HEK293 (cell line): ENCODE data around the gene LCE1D.

Source experiments
- CTCF ChIA-PET: fragments of 350-600 bp; formaldehyde crosslinking; extraction: SDS; loops from one replicate; lab custom pipeline; 2021; ENCODE audit warnings: antibody characterized with exemption; lab: Yijun Ruan, JAX
- POLR2A ChIA-PET: fragments of 300-600 bp; formaldehyde crosslinking; extraction: SDS; loops from one replicate; lab custom pipeline; 2020; ENCODE audit warnings: antibody characterized with exemption, inconsistent platforms; lab: Yijun Ruan, JAX
- H3K27ac ChIP-seq: fragments of 200-500 bp; sonication (Bioruptor generic); 2 replicates; pipeline ENCODE4 v1.5.1; 2014; ENCODE audit warnings: low read depth, low read length, control low read depth, inconsistent platforms; ENCODE audit errors: extremely low read depth
- H3K36me3 ChIP-seq, 2 experiments: fragments of 200-500 bp in 1 of 2; sonication (Bioruptor generic) in 1 of 2; 1 replicate in 1 of 2; 2 replicates in 1 of 2; pipeline ENCODE4 v1.5.1; 2014 to 2017; ENCODE audit warnings: inconsistent platforms in 2 of 2, low read length in 2 of 2; ENCODE audit not compliant: control insufficient read depth in 2 of 2, insufficient read depth in 1 of 2
- H3K4me1 ChIP-seq: fragments of 200-500 bp; sonication (Bioruptor generic); 2 replicates; pipeline ENCODE4 v1.5.1; 2014; ENCODE audit warnings: mild to moderate bottlenecking, low read length, inconsistent platforms; ENCODE audit not compliant: control insufficient read depth, insufficient read depth
- H3K4me3 ChIP-seq: 2 replicates; pipeline ENCODE4 v1.5.1; 2011; ENCODE audit warnings: low read depth, mild to moderate bottlenecking, control low read depth, low read length, moderate library complexity
- H3K9me3 ChIP-seq: fragments of 200-500 bp; sonication (Bioruptor generic); 2 replicates; pipeline ENCODE4 v1.5.1; 2014; ENCODE audit warnings: low read depth, low read length, inconsistent platforms; ENCODE audit not compliant: control insufficient read depth, insufficient read depth
- GFI1B ChIP-seq: fragments of 450-650 bp; formaldehyde crosslinking; IDR thresholded peaks from 2 replicates; pipeline ENCODE4 v1.5.1; 2016; ENCODE audit warnings: missing biosample characterization, missing genetic modification characterization
- KLF7 ChIP-seq: fragments of 450-650 bp; formaldehyde crosslinking; IDR thresholded peaks from 2 replicates; pipeline ENCODE4 v1.5.1; 2016; ENCODE audit warnings: missing biosample characterization, missing genetic modification characterization, borderline replicate concordance
- MEIS1 ChIP-seq: sonication (generic); formaldehyde crosslinking; IDR thresholded peaks from 2 replicates; pipeline ENCODE4 v1.8.1; 2022; ENCODE audit warnings: missing genetic modification reagents, mild to moderate bottlenecking, borderline replicate concordance
- ZBTB7A ChIP-seq: fragments of 450-650 bp; formaldehyde crosslinking; IDR thresholded peaks from 2 replicates; pipeline ENCODE4 v1.5.1; 2016; ENCODE audit warnings: low read depth, missing biosample characterization, missing genetic modification characterization
- ZFP3 ChIP-seq: fragments of 450-650 bp; formaldehyde crosslinking; IDR thresholded peaks from 2 replicates; pipeline ENCODE4 v1.5.1; 2016; ENCODE audit warnings: low read depth, missing biosample characterization, missing genetic modification characterization
- ZNF148 ChIP-seq: fragments of 450-650 bp; formaldehyde crosslinking; IDR thresholded peaks from 2 replicates; pipeline ENCODE4 v1.5.0; 2017; ENCODE audit warnings: missing biosample characterization, missing genetic modification characterization, borderline replicate concordance
- ZNF157 ChIP-seq: fragments of 450-650 bp; formaldehyde crosslinking; IDR thresholded peaks from 2 replicates; pipeline ENCODE4 v1.5.1; 2016; ENCODE audit warnings: missing biosample characterization, missing genetic modification characterization
- ZNF18 ChIP-seq: fragments of 450-650 bp; formaldehyde crosslinking; IDR thresholded peaks from 2 replicates; pipeline ENCODE4 v1.5.1; 2016; ENCODE audit warnings: missing biosample characterization, missing genetic modification characterization
- ZNF266 ChIP-seq: fragments of 450-650 bp; formaldehyde crosslinking; IDR thresholded peaks from 2 replicates; pipeline ENCODE4 v1.5.1; 2016; ENCODE audit warnings: missing biosample characterization, missing genetic modification characterization, low read depth
- ZNF335 ChIP-seq: fragments of 450-650 bp; formaldehyde crosslinking; conservative IDR thresholded peaks from 2 replicates; pipeline ENCODE4 v1.5.1; 2016; ENCODE audit warnings: missing biosample characterization, missing genetic modification characterization
- ZNF398 ChIP-seq: fragments of 450-650 bp; formaldehyde crosslinking; IDR thresholded peaks from 2 replicates; pipeline ENCODE4 v1.5.1; 2017; ENCODE audit warnings: missing biosample characterization, missing genetic modification characterization
- ZNF501 ChIP-seq: fragments of 450-650 bp; formaldehyde crosslinking; IDR thresholded peaks from 2 replicates; pipeline ENCODE4 v1.5.1; 2016; ENCODE audit warnings: missing biosample characterization, missing genetic modification characterization
- ZNF514 ChIP-seq: fragments of 450-650 bp; formaldehyde crosslinking; IDR thresholded peaks from 2 replicates; pipeline ENCODE4 v1.5.1; 2016; ENCODE audit warnings: missing biosample characterization, missing genetic modification characterization
- ZNF548 ChIP-seq: fragments of 450-650 bp; formaldehyde crosslinking; IDR thresholded peaks from 2 replicates; pipeline ENCODE4 v1.5.1; 2016; ENCODE audit warnings: missing biosample characterization, missing genetic modification characterization
- ZNF585B ChIP-seq: fragments of 450-650 bp; formaldehyde crosslinking; IDR thresholded peaks from 2 replicates; pipeline ENCODE4 v1.5.1; 2016; ENCODE audit warnings: missing biosample characterization, missing genetic modification characterization
- ZNF596 ChIP-seq: fragments of 450-650 bp; IDR thresholded peaks from 2 replicates; pipeline ENCODE4 v1.5.0; 2018; ENCODE audit warnings: missing biosample characterization, mild to moderate bottlenecking, missing genetic modification characterization, moderate library complexity
- ZNF626 ChIP-seq: fragments of 450-650 bp; sonication (Bioruptor Pico); formaldehyde crosslinking; IDR thresholded peaks from 2 replicates; pipeline ENCODE4 v1.5.1; 2018; ENCODE audit warnings: missing biosample characterization, missing genetic modification characterization, inconsistent platforms
- ZNF664 ChIP-seq: fragments of 450-650 bp; formaldehyde crosslinking; IDR thresholded peaks from 2 replicates; pipeline ENCODE4 v1.5.1; 2016; ENCODE audit warnings: missing biosample characterization, missing genetic modification characterization
- ZNF670 ChIP-seq: fragments of 450-650 bp; formaldehyde crosslinking; IDR thresholded peaks from 2 replicates; pipeline ENCODE4 v1.5.1; 2016; ENCODE audit warnings: missing biosample characterization, missing genetic modification characterization, low read depth
- TF ChIP-seq, protein P1 (sequence below): fragments of 450-650 bp; formaldehyde crosslinking; IDR thresholded peaks from 2 replicates; pipeline ENCODE4 v1.5.1; 2016; ENCODE audit warnings: missing biosample characterization, missing genetic modification characterization, low read depth
- TF ChIP-seq, protein P2 (sequence below): fragments of 450-650 bp; formaldehyde crosslinking; IDR thresholded peaks from 2 replicates; pipeline ENCODE4 v1.5.1; 2016; ENCODE audit warnings: missing biosample characterization, missing genetic modification characterization

Gene LCE1D

DNA sequence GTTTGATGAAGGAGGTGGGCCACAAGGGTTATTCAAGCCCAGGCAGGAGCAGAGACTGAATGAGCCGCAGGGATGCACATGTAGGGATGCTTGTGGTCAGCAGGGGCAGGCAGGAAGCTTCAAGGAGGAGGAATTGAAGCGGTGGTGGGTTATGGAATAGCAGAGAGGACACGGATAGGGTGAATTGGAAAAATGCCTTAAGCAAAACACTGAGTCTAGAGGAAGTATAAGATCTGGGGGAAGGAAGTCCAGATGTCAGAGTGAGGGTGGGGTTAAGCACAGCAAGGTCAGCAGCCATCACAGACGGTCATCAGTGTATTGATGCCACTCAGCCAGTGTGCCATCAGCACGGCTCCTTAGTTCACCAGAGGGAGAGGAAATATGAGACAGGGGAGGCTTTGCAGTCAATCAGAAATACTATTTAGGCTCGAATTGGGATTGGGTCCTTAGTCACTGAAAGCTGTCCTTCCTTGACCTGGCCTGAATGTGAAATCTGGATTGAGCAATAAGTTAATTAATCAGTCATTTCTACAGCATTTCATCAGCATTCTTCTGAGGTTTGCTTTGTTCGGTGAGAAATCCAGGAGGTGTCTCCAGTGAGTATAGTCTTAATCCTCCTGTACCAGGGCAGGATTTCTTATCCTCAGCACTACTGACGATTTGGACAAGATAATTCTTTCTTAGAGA, 27.5 kb upstream of the LCE1D start (continued):
- TF ChIP-seq ZNF18, result no peak
- TF ChIP-seq, protein P1, sequence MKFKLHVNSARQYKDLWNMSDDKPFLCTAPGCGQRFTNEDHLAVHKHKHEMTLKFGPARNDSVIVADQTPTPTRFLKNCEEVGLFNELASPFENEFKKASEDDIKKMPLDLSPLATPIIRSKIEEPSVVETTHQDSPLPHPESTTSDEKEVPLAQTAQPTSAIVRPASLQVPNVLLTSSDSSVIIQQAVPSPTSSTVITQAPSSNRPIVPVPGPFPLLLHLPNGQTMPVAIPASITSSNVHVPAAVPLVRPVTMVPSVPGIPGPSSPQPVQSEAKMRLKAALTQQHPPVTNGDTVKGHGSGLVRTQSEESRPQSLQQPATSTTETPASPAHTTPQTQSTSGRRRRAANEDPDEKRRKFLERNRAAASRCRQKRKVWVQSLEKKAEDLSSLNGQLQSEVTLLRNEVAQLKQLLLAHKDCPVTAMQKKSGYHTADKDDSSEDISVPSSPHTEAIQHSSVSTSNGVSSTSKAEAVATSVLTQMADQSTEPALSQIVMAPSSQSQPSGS (tag by site-specific recombination), result no peak
- no peak for TF ChIP-seq ZNF266

DNA sequence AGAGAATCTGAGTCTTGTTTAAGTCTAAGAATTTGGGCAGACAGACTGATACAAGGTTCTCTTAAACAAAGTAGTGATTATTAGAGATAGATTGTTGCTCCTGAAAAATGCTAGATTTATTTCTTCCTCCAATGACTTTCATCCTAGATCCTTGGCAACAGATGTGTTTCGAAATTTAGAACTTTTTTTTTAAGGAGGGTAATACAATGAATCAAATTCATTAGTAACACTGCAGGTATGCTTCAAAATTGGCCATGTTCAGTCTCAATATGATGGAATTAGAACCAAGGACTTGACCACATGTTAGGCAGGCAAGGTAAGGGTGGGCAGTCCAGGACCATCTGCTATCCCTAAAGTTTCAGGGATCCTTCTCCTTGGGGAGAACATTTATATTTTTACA, 26.1 kb upstream of the LCE1D start:
- H3K9me3 ChIP-seq, result no peaks in the 10 kb centered on the region
- no peaks in the 10 kb centered on the region for H3K4me1 ChIP-seq
- POLR2A ChIA-PET, result no interaction called here
- no peak overlapping the region for H3K27ac ChIP-seq
- no peak overlapping the region for H3K4me3 ChIP-seq
- TF ChIP-seq ZNF157, result no peak
- no peak for TF ChIP-seq ZFP3
- no peak for TF ChIP-seq ZNF148 (tag by site-specific recombination)
- no peak for TF ChIP-seq ZNF548 (tag by site-specific recombination)
- no peak for TF ChIP-seq ZNF335 (tag by site-specific recombination)
- no peak for TF ChIP-seq ZNF501 (tag by site-specific recombination)
- TF ChIP-seq ZBTB7A, result no peak
- TF ChIP-seq ZNF664 (tag by site-specific recombination), result no peak
- no peak for TF ChIP-seq KLF7
- no peak for TF ChIP-seq MEIS1 (CRISPR knock-in tag)
- TF ChIP-seq, protein P2, sequence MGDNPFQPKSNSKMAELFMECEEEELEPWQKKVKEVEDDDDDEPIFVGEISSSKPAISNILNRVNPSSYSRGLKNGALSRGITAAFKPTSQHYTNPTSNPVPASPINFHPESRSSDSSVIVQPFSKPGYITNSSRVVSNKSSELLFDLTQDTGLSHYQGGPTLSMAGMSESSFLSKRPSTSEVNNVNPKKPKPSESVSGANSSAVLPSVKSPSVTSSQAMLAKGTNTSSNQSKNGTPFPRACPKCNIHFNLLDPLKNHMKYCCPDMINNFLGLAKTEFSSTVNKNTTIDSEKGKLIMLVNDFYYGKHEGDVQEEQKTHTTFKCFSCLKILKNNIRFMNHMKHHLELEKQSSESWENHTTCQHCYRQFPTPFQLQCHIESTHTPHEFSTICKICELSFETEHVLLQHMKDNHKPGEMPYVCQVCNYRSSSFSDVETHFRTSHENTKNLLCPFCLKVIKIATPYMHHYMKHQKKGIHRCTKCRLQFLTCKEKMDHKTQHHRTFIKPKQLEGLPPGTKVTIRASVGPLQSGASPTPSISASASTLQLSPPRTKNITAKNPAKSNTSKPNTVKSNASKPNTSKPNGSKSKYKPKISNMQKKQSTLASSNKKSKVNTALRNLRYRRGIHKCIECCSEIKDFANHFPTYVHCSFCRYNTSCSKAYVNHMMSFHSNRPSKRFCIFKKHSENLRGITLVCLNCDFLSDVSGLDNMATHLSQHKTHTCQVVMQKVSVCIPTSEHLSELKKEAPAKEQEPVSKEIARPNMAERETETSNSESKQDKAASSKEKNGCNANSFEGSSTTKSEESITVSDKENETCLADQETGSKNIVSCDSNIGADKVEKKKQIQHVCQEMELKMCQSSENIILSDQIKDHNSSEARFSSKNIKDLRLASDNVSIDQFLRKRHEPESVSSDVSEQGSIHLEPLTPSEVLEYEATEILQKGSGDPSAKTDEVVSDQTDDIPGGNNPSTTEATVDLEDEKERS, result no peak
- TF ChIP-seq ZNF398 (tag by site-specific recombination), result no peak
- TF ChIP-seq ZNF670 (tag by site-specific recombination), result no peak
- TF ChIP-seq ZNF626 (tag by site-specific recombination), result no peak
- no peak for TF ChIP-seq ZNF585B
- TF ChIP-seq ZNF596 (tag by site-specific recombination), result no peak
- no peak for TF ChIP-seq ZNF514 (tag by site-specific recombination)
- no peak for TF ChIP-seq GFI1B (tag by site-specific recombination)
- no peaks in the 10 kb centered on the region for H3K36me3 ChIP-seq
- CTCF ChIA-PET, result no interaction called here
